Epithelial cell of esophagus (primary cell): ENCODE results near the gene LIMA1.
A peak's percentile ranks its signal among the peaks of the same experiment; 100 is the strongest.
"Not testable (repeated sequence)": the region's sequence is repeated elsewhere in the genome, so short reads cannot be mapped to it uniquely, and the experiment has no call there.

Experiments
- DNase-seq: peaks from one replicate; pipeline ENCODE4 v3.0.0; 2010; ENCODE audit warnings: low read depth
- H3K4me3 ChIP-seq: 2 replicates; pipeline ENCODE4 v1.5.1; 2011; ENCODE audit warnings: mild to moderate bottlenecking, low read length, control low read depth
- CTCF ChIP-seq: IDR thresholded peaks from 2 replicates; pipeline ENCODE4 v1.5.1; 2011; ENCODE audit warnings: low read depth, mild to moderate bottlenecking, low read length, control low read depth, inconsistent platforms; ENCODE audit not compliant: insufficient read depth; ENCODE audit errors: missing control alignments

The LIMA1 gene

GRCh38 chr12:50256761-50257160, 26.6 kb downstream of the LIMA1 start:
- H3K4me3 ChIP-seq: no peak overlapping the region
- TF ChIP-seq CTCF: no peak
- DNase-seq: peak; percentile 62

GRCh38 chr12:50252977-50253602, 30.2 kb downstream of the LIMA1 start:
- no peak for TF ChIP-seq CTCF
- DNase-seq: no peak
- H3K4me3 ChIP-seq: no peak overlapping the region

- no peak for TF ChIP-seq CTCF
- H3K4me3 ChIP-seq: no peak overlapping the region
- DNase-seq: peak; percentile 83
Measured at GRCh38 chr12:50251619-50252252, 31.6 kb downstream of the LIMA1 start.

- DNase-seq: no peak
- no peak overlapping the region for H3K4me3 ChIP-seq
- TF ChIP-seq CTCF: no peak
Measured at GRCh38 chr12:50249464-50250182, 33.7 kb downstream of the LIMA1 start.

- no peak overlapping the region for H3K4me3 ChIP-seq
- DNase-seq: no peak
- TF ChIP-seq CTCF: no peak
Measured at GRCh38 chr12:50248883-50249282, 34.4 kb downstream of the LIMA1 start.

- DNase-seq: no peak
- no peak overlapping the region for H3K4me3 ChIP-seq
- no peak for TF ChIP-seq CTCF
Measured at GRCh38 chr12:50248411-50248810, 34.9 kb downstream of the LIMA1 start.

- H3K4me3 ChIP-seq, DNase-seq: not testable (repeated sequence)
Measured at GRCh38 chr12:50247665-50248064, 35.7 kb downstream of the LIMA1 start.
